ENCODE measurements around the gene PTPN4.

DNA sequence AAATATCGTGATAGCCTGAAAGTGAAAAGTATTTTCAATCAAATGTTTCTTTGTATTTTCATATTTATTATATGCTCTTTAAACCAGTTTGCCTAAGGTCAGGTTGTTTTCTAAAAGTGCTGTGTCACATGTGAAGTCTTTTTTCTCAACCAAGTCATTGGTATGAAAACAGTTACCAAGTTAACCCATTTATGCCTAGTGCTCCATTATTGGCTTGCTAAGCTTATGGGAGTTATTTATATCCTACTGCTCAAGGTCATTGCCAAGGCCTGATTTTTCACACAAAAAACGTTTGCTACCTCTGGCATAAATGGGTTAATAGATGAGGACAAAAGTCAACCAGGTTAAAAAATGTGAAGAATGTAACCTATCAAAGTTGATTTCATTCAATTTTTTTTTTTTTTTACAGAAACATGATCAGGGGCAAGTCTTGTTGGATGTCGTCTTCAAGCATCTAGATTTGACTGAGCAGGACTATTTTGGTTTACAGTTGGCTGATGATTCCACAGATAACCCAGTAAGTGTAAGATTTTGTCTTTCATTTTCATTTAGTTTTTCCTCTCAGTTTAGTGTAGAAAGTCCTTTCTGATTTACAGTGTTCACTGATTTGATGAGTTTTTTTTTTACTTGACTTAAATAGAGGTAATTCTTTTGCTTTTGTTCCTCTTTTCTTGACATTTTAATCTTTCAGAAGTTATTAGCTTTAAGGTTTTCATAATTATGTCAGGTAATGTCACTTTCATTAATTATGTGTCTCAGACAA lies 102.6 kb downstream of the PTPN4 start:
- TF ChIP-seq, protein P1, sequence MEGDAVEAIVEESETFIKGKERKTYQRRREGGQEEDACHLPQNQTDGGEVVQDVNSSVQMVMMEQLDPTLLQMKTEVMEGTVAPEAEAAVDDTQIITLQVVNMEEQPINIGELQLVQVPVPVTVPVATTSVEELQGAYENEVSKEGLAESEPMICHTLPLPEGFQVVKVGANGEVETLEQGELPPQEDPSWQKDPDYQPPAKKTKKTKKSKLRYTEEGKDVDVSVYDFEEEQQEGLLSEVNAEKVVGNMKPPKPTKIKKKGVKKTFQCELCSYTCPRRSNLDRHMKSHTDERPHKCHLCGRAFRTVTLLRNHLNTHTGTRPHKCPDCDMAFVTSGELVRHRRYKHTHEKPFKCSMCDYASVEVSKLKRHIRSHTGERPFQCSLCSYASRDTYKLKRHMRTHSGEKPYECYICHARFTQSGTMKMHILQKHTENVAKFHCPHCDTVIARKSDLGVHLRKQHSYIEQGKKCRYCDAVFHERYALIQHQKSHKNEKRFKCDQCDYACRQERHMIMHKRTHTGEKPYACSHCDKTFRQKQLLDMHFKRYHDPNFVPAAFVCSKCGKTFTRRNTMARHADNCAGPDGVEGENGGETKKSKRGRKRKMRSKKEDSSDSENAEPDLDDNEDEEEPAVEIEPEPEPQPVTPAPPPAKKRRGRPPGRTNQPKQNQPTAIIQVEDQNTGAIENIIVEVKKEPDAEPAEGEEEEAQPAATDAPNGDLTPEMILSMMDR (conservative IDR thresholded peaks at IDR 0.05), result no peak
- TF ChIP-seq ZFX (IDR thresholded peaks at IDR 0.05), result no peak
